H1 (cell line): Measurements from ENCODE around the gene DPP8.

ENCODE experiments used
- CHD1 ChIP-seq: IDR thresholded peaks from 2 replicates; pipeline ENCODE4 v1.6.1; 2012; ENCODE audit warnings: low read depth, low read length, improper control_type of control experiment
- JUN ChIP-seq: IDR thresholded peaks from 2 replicates; pipeline ENCODE4 v1.6.1; 2011; ENCODE audit warnings: low read depth, mild to moderate bottlenecking, improper control_type of control experiment, low read length
- KDM5A ChIP-seq: fragments of 200-600 bp; IDR thresholded peaks from 2 replicates; pipeline ENCODE4 v1.7.1; 2012; ENCODE audit warnings: mild to moderate bottlenecking, low read length, inconsistent platforms, mixed read lengths
- NANOG ChIP-seq: IDR thresholded peaks from 2 replicates; pipeline ENCODE4 v1.6.1; 2011; ENCODE audit warnings: low read length, low read depth, mild to moderate bottlenecking, inconsistent platforms; ENCODE audit not compliant: insufficient read depth, poor library complexity, severe bottlenecking
- POLR2A ChIP-seq, 2 experiments: IDR thresholded peaks; 1 replicate in 1 of 2; 2 replicates in 1 of 2; pipeline ENCODE4 v1.6.1; 2011; ENCODE audit warnings: low read depth in 2 of 2, low read length in 2 of 2, mild to moderate bottlenecking in 2 of 2; ENCODE audit errors: control extremely low read depth in 1 of 2
- POLR2AphosphoS5 ChIP-seq: IDR thresholded peaks from 2 replicates; pipeline ENCODE4 v1.6.1; 2011; ENCODE audit warnings: low read depth, low read length
- SIN3A ChIP-seq, 2 experiments: IDR thresholded peaks in 1 of 2; conservative IDR thresholded peaks in 1 of 2; 2 replicates each; pipeline ENCODE4 v1.6.1; 2011 to 2012; ENCODE audit warnings: low read length in 2 of 2, improper control_type of control experiment in 1 of 2, low read depth in 1 of 2, mild to moderate bottlenecking in 1 of 2
- SIX5 ChIP-seq: IDR thresholded peaks from 2 replicates; pipeline ENCODE4 v1.6.1; 2011; ENCODE audit warnings: mild to moderate bottlenecking, low read depth, low read length
- SP2 ChIP-seq: IDR thresholded peaks from 2 replicates; pipeline ENCODE4 v1.6.1; 2012; ENCODE audit warnings: mild to moderate bottlenecking, low read length, inconsistent platforms
- SUZ12 ChIP-seq: fragments of 200-600 bp; sonication (generic); IDR thresholded peaks from 2 replicates; pipeline ENCODE4 v1.6.1; 2012; ENCODE audit warnings: mild to moderate bottlenecking, inconsistent platforms, low read length, moderate library complexity, mixed read lengths
- TAF1 ChIP-seq: IDR thresholded peaks from 2 replicates; pipeline ENCODE4 v1.6.1; 2011; ENCODE audit warnings: mild to moderate bottlenecking, low read depth, low read length
- TF ChIP-seq, protein P1 (sequence below), 3 experiments: IDR thresholded peaks; 1 replicate in 2 of 3; 2 replicates in 1 of 3; pipeline versions ENCODE4 v1.5.1 to v1.6.1; 2011; ENCODE audit warnings: low read length in 3 of 3, mild to moderate bottlenecking in 3 of 3, inconsistent platforms in 2 of 3, low read depth in 1 of 3, moderate library complexity in 1 of 3; ENCODE audit not compliant: insufficient read depth in 1 of 3; ENCODE audit errors: control extremely low read depth in 1 of 3
- TF ChIP-seq, protein P2 (sequence below): IDR thresholded peaks from 2 replicates; pipeline ENCODE4 v1.6.1; 2012; ENCODE audit warnings: inconsistent platforms

DNA sequence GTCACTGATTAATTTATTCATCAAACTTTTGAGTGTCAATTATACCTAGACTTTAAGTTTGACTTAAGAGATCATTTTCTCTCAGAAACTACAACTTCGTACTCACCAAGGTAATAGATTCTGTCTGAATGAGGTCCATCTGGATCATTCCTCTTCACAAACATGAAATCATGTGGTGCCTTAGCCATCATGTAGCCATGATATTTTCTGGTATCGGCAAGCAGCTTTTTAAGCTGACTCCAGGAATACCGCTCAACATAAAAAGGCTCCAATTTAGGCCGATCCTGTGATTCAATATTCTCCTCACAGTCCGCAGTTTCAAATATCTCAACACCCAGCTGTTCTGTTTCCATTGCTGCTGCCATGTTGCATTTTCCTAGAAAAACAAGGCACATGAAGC is 5.3 kb downstream of the DPP8 start:
- no peak for TF ChIP-seq SIN3A (conservative IDR thresholded peaks at IDR 0.05 in 1 of 2, IDR thresholded peaks at IDR 0.05 in 1 of 2; ENCODE audit: low read depth in 1 of 2, low read length in 2 of 2)
- TF ChIP-seq, protein P1, sequence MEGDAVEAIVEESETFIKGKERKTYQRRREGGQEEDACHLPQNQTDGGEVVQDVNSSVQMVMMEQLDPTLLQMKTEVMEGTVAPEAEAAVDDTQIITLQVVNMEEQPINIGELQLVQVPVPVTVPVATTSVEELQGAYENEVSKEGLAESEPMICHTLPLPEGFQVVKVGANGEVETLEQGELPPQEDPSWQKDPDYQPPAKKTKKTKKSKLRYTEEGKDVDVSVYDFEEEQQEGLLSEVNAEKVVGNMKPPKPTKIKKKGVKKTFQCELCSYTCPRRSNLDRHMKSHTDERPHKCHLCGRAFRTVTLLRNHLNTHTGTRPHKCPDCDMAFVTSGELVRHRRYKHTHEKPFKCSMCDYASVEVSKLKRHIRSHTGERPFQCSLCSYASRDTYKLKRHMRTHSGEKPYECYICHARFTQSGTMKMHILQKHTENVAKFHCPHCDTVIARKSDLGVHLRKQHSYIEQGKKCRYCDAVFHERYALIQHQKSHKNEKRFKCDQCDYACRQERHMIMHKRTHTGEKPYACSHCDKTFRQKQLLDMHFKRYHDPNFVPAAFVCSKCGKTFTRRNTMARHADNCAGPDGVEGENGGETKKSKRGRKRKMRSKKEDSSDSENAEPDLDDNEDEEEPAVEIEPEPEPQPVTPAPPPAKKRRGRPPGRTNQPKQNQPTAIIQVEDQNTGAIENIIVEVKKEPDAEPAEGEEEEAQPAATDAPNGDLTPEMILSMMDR (IDR thresholded peaks at IDR 0.05; ENCODE audit: control extremely low read depth in 1 of 3, insufficient read depth in 1 of 3, low read depth in 1 of 3, low read length in 3 of 3): no peak
- TF ChIP-seq TAF1: no peak
- TF ChIP-seq JUN: no peak
- TF ChIP-seq CHD1: no peak
- no peak for TF ChIP-seq POLR2A (IDR thresholded peaks at IDR 0.05; ENCODE audit: control extremely low read depth in 1 of 2, low read depth in 2 of 2, low read length in 2 of 2)
- TF ChIP-seq POLR2AphosphoS5: no peak
- TF ChIP-seq KDM5A: no peak
- TF ChIP-seq NANOG: no peak
- no peak for TF ChIP-seq SUZ12
- TF ChIP-seq, protein P2, sequence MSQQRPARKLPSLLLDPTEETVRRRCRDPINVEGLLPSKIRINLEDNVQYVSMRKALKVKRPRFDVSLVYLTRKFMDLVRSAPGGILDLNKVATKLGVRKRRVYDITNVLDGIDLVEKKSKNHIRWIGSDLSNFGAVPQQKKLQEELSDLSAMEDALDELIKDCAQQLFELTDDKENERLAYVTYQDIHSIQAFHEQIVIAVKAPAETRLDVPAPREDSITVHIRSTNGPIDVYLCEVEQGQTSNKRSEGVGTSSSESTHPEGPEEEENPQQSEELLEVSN: no peak
- TF ChIP-seq SP2: no peak
- TF ChIP-seq SIX5: no peak
